GM19043 (cell line): ENCODE results near the gene NAALADL1.

ENCODE experiments used
- ATAC-seq: cut with Tn5 transposase; IDR thresholded peaks from one replicate; pipeline ENCODE4 v1.9.1; 2021; ENCODE audit warnings: low read depth; ENCODE audit not compliant: unreplicated experiment

NAALADL1 gene

DNA sequence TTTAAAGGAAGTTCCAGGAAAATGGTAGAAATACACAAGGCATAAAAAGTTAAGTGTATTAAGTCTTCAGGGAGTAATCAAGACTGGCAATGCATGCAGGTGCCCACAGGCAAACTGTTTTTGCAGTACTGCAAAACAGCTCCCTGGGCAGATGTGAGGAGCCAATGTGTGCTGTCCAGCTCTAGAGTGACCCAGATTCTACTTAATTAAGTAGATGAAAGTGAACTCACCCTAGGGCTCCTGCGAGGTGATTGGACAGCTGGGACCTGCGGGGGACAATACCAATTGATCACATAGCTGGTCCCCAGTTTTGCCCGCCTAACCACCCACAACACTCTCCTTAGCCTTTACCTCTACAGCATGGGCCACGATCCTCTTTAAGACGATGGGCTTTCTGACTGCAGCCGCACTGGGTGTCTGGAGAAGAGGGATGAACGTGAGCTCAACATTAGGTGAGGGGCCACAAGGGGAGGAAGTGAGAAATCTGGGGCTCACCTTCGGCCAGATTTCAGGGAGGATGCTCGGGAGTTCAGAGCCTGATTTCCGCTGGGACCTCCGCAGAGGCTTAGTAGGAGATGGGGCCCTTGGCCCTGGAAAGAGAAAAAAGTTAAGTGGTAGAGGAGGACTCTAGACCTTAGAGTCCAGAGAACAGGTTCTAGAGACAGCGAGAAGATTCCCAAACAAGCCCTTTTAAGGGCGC is 24.9 kb upstream of the NAALADL1 start:
- no peak for ATAC-seq

DNA sequence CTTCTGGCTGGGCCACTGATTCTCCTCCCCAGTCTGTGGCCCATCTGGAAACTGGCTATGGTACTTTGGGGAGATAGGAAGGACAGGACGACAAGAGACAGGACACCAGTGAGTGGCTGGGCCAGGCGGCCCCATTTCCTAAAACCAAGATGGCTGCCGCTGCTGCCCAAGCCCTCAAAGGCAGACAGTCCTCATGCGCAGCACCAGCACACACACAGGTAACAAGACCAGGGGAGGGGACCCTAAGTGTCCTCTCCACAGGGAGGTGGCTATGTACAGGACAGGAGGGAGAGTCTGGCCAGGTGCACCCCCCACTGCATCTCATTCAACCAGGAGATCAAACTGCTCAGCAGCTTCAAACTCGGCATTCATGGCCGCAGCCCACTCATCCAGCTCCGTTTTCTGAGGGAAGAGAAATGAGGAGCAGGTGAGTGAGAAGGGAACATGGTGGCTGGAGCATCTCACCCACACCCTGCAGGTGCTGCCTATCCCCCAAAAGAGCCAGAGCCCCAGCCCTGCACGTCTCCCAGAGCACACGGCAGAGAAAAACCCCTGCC is 20.5 kb upstream of the NAALADL1 start:
- ATAC-seq, result no peak

DNA sequence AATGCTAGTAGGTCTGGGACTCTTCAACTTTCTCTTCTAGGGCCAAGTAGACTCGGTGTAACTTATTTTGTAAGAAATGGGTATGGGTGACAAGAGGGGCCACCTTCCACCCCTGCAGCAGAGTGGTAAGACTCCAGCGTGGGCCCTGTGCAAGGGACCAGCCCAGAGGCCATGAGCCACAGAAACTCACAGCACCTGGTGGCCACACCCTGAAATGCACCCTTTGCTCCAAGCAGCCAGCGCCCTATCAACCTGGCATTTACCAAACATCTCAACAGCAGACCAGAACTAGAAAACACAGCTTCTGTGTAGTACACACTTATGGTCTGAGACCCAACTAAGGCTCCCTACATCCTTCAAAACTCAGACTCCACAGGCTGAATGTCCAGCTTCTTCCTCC is 19.8 kb upstream of the NAALADL1 start:
- no peak for ATAC-seq

DNA sequence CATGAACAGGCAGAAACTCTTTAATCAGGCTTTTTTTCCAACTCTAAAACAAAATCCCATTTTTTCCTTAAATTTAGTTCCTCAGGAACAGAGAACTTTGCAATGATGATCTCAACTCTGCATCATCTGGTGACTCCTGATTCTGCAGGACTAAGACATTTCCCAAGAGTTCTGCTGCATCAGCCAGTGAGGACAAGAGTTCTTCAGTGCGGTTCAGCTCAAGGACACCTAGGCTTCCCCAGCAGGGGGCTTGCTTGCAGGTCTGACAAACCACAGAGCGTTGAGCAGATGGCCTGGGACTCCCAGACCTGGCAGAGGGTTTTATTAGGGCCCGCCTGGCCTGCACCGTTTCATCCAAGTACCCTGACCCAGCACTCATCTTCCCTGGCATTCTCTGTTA is 19.1 kb upstream of the NAALADL1 start:
- ATAC-seq, result no peak

DNA sequence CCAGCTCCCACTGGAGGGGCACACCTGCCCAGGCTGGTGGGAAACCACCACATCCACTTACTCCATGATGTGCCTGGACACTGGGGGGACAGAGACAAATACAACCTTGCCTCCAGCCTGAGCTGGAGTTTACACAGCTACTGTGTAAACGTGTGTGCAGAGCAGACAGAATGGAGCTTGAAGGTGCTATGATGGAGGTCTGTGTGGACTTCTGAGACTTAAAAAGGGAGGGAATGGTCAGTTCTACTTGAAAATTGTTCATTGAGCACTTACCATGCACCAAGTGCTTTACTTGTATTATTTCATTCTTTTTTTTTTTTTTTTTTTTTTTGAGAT is 14.2 kb upstream of the NAALADL1 start:
- no peak for ATAC-seq

DNA sequence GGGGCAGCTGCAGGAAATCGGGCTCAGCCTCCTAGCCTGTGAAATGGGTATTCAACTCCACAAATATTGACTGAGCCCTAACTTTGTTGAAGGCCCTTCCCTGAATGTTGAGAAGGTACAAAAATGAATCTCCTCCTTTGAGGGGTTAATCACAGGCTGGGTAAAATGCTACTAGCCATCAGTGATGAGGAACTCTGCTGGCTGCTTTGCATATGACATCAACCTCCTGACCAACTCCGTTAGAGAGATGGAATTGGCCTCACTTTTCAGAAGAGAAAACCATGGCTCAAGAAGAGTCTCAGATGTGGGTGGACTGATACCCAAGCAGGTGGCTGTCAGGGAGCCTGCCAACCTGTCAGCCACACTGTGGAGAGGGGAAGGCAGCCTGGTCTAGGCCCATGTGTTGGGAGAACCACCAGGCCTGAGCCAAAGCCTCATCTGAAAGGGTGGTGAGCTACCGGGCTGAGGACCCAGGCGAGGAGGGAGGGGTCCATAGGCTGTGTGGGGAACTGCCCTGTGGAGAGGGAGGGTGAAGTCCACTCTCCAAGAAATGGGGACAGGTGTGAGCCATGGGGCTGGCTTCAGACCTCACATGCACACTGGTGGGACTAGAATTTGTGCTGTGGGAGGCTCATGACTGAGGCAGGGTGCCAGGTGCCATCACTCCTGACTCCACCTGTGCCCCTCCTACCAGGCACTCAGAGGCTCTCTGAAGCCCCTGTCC is 13.7 kb upstream of the NAALADL1 start:
- ATAC-seq, result no peak

DNA sequence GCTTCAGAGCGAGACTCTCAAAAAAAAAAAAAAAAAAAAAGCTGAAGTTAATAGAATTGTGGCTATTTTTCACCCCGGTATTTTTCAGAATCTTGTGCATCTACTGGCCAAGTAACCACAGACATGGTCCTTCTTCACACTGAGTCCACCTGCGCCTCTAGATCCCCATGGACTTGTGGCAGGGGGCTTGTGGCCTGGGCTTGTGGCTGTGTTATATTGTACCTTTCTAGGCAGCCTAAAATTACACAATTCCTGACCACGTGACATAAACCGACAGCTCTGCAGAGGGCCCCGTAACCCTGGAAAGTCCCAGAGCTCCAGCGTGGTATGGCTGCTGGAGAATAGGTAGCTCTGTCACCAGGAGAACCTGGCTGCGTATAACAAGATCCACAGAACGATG is 10.9 kb upstream of the NAALADL1 start:
- ATAC-seq, result no peak

DNA sequence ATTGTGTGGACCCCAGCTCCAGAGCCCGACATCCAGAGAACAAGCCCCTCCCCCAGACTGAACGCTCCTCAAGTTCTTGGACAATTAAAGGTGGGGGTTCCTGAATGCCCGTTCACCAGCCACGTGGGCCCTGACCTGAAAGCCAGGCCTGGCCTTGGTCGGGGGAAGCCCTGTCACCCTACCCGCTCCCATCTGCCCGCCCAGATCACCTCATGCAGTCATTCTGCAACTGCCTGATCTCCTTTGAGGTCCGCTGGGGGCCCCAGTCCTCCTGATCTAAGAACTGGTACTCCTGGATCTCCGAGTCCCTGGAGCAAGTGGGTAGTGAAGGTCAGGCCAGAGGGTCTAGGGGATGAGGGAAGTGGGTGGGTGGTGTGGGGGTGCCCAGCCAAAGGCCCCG is 9.1 kb upstream of the NAALADL1 start:
- ATAC-seq, result no peak

DNA sequence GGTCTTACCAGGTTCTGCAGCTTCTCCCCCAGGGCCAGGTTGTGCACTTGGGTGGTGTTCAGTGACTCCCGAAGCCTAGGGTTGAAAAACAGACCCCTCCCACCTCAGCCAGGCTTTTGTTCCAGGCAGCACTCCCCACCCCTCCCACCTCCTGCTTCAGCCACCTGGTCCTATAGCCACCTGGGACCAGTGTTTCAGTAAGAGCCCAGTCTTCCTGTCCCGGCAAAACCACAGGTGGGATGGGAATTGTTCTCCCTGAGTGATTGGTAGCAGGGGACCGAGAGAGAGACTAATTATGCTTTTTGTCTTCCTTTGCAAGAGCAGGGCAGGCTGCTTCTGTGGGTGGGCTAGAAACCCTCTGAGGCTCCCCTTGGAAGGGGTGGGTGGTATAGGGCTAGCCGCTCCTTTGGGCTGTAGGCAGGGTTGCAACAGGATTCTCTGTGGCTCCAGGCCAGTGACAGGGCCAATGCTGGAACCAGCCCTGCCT is 8.5 kb upstream of the NAALADL1 start:
- no peak for ATAC-seq

DNA sequence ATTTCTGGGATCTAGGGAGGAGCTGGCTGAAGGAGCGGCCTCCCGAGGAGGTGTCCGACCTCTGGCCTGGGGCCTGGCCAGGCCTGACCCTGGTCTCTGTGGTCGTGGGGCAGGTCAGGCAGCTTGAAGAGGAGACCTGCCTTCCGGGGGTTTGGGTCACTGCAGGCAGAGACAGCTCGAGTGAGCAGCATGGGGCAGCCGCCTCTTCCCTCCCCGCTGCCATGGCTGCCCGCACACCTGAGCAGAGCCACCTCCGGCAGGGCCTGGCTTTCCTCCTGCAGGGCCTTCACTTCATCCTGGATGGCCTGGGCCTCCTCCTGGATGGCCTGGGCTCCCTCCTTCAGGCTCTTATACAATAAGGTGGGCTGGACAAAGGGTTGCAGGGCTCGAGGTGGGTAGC is 8.0 kb upstream of the NAALADL1 start:
- no peak for ATAC-seq

DNA sequence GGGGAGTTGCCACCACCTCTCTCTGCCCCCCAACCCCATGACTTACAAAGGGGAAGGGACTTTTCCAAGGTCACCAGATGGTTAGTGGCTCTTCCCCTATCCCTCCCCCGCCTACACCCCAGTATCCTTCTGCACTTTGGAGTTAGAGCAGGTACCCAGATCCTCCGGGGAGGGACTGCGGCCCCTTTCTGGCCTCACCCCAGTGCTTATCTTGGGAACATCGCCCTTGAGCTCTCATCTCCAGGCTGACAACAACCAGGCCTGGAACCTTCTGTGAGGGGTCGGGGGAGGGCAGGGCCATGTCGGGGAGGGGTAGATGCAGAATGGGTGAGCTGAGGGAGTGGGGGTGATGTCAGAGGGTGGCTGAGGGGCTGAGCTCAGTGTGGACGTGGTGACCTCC is 7.5 kb upstream of the NAALADL1 start:
- ATAC-seq, result no peak

DNA sequence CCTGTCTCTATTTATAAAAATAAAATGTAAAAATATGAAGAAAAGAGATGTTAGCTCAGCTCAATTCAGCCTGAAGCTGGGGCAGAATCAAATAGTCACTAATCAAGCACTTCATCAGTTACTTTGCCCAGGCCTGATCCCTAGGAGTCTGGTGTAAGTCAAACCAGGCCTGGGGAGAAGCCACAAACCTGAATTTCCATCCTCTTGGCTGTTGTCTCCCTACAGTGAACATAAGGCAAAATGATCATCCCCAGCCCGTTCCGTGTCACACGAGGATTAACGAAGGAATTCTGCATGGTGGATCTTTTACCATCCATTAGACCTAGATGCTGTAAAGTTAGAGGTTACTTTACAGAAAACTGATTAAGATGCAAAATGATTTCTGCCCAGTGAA is 6.5 kb upstream of the NAALADL1 start:
- no peak for ATAC-seq

DNA sequence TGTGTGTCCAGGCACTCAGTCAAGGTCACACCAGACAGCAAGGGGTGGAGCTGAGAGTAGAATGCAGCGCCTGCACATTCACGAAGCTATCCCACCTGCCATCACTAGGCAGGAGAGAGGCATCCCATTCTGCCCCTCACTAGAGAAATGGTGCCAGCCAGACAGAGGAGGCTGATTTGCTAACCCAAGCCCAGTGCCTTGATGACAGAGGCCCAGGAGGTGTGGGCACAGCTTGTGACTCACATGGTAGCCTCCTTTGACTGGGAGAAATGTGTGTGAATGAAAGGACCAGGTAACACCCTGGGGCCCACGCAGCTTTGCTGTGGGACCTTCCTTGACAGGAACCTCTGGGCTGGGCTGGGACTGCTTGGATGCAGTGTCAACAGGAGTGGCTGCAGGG is 5.2 kb upstream of the NAALADL1 start:
- no peak for ATAC-seq

DNA sequence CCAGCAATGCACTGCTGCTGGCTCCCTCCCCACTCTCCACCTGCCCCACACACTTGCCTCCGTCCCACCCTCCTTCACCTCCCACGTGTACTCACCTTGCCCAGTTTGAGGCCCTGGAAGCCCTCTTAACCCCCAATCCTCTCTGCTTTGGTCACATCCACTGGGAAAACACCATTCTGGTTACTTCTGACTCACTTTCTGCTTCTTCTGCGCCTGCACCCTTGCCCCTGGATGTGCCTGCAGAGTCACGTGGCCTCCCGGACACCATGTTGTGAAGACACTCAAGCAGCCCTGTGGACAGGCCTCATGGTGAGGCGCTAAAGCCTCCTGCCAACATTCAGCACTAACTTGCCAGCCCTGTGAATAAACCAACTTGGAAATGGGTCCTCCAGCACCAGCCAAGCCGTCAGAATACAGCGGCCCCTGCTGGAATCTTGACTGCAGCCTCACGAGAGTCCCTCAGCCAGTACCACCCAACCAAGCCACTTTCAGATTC is 2.6 kb upstream of the NAALADL1 start:
- no peak for ATAC-seq

DNA sequence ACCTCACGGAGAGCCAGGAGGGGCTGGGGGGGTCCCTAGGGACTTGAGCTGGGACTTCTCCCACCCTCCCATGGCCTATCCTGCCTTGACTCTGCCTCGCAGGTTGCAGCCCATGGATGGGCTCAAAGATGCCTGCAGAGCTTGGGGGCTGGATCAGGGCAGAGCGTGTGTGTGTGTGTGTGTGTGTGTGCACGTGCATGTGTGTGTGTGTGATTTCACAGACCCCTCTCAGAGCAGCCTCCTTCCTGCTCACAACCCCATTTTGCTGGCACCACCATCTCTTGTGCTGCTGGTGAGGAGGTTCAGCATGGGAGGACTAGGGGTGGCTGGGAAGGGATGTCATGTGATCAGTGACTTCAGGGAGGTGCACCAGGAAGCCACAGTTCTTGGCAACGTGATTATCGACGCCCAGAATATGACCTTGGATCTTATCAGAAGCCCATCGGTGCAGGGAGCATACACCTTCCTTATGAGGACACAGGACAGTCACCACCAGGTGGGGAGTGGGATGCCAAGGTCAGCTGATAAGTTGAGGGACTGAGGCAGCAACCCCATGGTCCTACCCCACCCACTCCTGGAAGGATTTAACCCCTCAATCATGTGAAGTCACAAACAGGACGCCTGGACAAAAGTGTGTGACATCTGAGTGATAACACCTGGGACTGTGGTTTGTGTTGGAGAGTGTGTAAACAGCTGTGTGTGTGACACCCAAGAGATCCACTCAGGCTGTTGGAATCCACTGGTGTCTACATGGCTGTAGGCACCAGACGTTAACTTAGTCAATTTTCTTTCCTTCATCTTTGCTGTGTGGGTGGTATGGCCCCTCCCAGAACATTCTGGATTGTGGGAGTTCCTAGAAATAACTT is 1.8 kb upstream of the NAALADL1 start:
- no peak for ATAC-seq

DNA sequence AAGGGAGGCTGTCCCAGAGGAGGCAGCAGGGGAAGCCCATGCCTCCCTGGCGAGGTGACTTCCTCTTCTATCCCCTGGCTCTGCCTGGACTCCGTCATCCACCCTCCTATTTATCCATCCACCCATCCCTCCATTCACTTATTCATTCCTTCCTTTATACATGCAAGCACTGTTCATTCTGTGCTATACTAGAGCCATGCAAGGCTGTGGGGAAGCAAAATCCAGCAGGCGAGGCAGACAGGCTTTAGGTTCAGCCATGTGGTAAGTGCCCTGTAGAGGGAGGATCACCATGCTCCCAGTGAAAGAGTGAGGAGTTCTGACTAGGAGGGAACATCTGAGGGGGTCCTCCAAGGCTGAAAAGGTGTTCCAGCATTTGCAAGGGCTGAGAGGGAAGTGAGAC is 1.2 kb upstream of the NAALADL1 start:
- no peak for ATAC-seq

DNA sequence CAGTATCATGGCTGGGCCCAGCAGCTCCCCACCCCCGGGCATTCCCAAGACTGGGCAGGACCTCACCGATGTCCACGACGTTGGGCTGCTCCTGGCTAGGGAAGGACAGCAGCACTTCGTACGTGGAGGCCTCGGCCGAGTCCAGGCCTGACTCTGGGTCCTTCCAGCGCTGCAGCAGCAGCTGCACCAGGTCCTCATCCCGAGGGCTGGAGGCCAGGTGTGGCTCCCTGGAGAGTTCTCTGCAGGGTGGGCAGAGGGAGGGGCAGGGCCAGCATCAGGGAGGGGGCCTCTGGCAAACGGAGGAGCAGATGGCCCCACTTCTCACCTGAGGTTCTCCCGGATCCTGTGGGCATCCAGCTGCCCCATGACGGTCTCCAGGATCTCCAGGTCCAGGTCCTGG is 341 bp downstream of the NAALADL1 start:
- no peak for ATAC-seq

DNA sequence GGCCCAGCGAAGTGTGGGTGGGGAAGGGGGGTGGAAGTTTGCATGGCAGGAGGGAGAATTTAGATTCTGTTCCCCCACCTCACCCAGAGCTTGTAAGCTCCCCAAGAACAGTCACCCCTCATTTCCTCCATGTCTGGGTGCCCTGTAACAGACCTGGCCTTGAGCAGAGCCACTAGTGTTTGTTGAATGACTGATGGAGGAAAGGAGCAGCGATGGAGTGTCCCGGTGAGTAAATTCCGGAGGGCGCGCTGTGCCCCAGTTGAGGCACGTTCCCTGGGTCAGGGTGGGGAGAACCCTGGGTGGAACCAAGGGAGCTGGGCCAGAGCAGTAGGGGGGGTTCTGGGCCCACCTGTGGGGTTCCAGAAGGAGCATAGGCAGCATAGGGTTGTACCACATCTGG is 827 bp downstream of the NAALADL1 start:
- no peak for ATAC-seq

DNA sequence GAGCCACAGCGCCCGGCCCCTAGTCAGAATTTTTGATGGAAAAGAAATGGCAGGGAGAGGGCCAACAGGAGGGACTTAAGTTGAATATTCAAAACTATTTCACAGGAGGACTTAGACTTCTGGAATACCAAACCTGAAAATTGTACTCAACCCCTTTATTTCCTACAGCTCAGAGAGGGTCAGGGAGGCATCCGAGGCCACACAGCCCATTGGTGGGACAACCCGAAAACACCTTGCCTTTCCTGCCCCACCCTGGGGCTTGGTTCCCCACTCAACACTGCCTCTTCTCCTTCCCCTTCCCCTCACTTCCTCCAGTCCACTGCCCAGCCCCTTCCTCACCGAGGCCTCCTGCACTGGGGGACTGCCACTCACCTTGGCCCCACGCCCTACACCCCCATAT is 1.4 kb downstream of the NAALADL1 start:
- no peak for ATAC-seq

DNA sequence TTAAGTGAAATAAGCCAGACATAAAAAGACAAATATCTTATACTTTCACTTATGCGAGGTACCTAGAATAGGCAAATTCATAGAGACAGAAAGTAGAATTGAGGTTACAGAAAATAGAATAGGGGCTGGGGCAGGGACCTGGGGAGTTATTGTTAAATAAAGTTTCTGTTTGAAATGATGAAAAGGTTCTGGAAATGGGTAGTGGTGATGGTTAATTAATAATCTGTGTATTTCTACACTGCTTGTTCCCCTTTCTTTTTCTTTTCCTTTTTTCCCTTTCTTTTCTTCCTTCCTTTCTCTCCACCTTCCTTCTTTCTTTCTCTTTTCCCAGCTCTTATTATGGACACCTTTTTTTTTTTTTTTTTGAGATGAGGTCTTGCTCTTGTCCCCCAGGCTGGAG is 2.8 kb downstream of the NAALADL1 start:
- ATAC-seq, result no peak
